ENCODE data around the gene GPC3.

DNA sequence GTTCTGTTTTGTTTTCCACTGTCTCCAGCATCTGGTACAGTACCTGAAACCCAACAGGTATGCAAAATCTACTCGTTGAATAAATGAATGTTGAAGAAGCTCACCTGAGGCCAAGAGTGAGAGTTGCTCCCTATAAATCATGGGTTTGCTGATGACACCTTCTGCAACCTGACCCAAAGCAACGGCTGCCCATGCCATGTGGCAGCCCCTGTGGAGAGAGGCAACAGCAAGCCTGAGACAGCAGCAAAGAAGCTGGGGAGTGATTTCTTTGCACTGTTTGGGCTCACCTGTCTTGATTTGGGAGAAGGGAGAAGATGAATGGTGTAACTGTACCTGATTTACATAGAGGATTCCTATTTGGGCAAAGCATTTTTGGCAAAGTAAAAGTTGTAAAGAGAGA, 450.3 kb downstream of the GPC3 start:
- TF ChIP-seq CTCF (IDR thresholded peaks at IDR 0.05) = no peak
- TF ChIP-seq SMC3 (IDR thresholded peaks at IDR 0.05) = no peak
- no peak for TF ChIP-seq EP300 (IDR thresholded peaks at IDR 0.05)
- no peak for TF ChIP-seq MAX (IDR thresholded peaks at IDR 0.05)
- TF ChIP-seq RCOR1 (IDR thresholded peaks at IDR 0.05; ENCODE audit: low read depth, low read length) = no peak
- TF ChIP-seq JUN (IDR thresholded peaks at IDR 0.05) = no peak
- TF ChIP-seq POLR2A (IDR thresholded peaks at IDR 0.05; ENCODE audit: low read length) = no peak
- TF ChIP-seq RFX5 (IDR thresholded peaks at IDR 0.05) = no peak
